ENCODE results near the gene CSNK1G1.

- no peak for TF ChIP-seq CTCF (conservative IDR thresholded peaks at IDR 0.05)
- no peak for TF ChIP-seq EZH2 (IDR thresholded peaks at IDR 0.05; ENCODE audit: low read depth)
These were observed 4.7 kb downstream of the CSNK1G1 start for GRCh38 chr15:64351265-64351664.
